HG03342 (cell line): Measurements from ENCODE around the gene MGAT5B.

Source experiments
- ATAC-seq: cut with Tn5 transposase; IDR thresholded peaks from one replicate; pipeline ENCODE4 v1.9.1; 2021; ENCODE audit warnings: mild to moderate bottlenecking, moderate library complexity; ENCODE audit not compliant: unreplicated experiment

MGAT5B gene

GRCh38 chr17:76877437-76877836, 9.2 kb downstream of the MGAT5B start:
- no peak for ATAC-seq

- no peak for ATAC-seq
Observed at GRCh38 chr17:76878568-76878967, 10.4 kb downstream of the MGAT5B start.

- ATAC-seq, result no peak
Observed at GRCh38 chr17:76879254-76879653, 11.1 kb downstream of the MGAT5B start.

GRCh38 chr17:76879691-76880090, 11.5 kb downstream of the MGAT5B start:
- no peak for ATAC-seq

GRCh38 chr17:76880268-76880667, 12.1 kb downstream of the MGAT5B start:
- ATAC-seq, result no peak

- ATAC-seq, result no peak
Observed at GRCh38 chr17:76880971-76881370, 12.8 kb downstream of the MGAT5B start.

- no peak for ATAC-seq
Observed at GRCh38 chr17:76881408-76881807, 13.2 kb downstream of the MGAT5B start.

GRCh38 chr17:76881966-76882365, 13.8 kb downstream of the MGAT5B start:
- no peak for ATAC-seq

- ATAC-seq, result no peak
Observed at GRCh38 chr17:76883744-76884525, 15.7 kb downstream of the MGAT5B start.

- ATAC-seq, result no peak
Observed at GRCh38 chr17:76884995-76885893, 17.0 kb downstream of the MGAT5B start.

GRCh38 chr17:76885894-76886290, 17.7 kb downstream of the MGAT5B start:
- ATAC-seq, result no peak

GRCh38 chr17:76886395-76886794, 18.2 kb downstream of the MGAT5B start:
- no peak for ATAC-seq

GRCh38 chr17:76887802-76888201, 19.6 kb downstream of the MGAT5B start:
- ATAC-seq, result no peak

GRCh38 chr17:76888661-76889060, 20.5 kb downstream of the MGAT5B start:
- no peak for ATAC-seq

- ATAC-seq, result no peak
Observed at GRCh38 chr17:76889323-76889722, 21.1 kb downstream of the MGAT5B start.

GRCh38 chr17:76892329-76892728, 24.1 kb downstream of the MGAT5B start:
- no peak for ATAC-seq

- no peak for ATAC-seq
Observed at GRCh38 chr17:76893623-76894334, 25.6 kb downstream of the MGAT5B start.

GRCh38 chr17:76894842-76895241, 26.6 kb downstream of the MGAT5B start:
- no peak for ATAC-seq

GRCh38 chr17:76897023-76897422, 28.8 kb downstream of the MGAT5B start:
- ATAC-seq, result no peak

GRCh38 chr17:76899414-76899813, 31.2 kb downstream of the MGAT5B start:
- no peak for ATAC-seq

- ATAC-seq, result no peak
Observed at GRCh38 chr17:76900723-76901122, 32.5 kb downstream of the MGAT5B start.
